WTC11 (cell line): ENCODE measurements around the gene CADM2. TPM values are rescaled to one million over a fixed set of nuclear protein-coding genes. Genes with fewer than 3 reads are reported as not detected.
A peak's percentile ranks its signal among the peaks of the same experiment; 100 is the strongest.

Experiments
- ATAC-seq: fragments of 200-7000 bp; cut with Tn5 transposase; 2 replicates; pipeline ENCODE4 v1.10.0; 2021; ENCODE audit warnings: mild to moderate bottlenecking, moderate library complexity
- CTCF ChIA-PET: fragments of 300-600 bp; sonication (Branson Sonifier 250); formaldehyde crosslinking; loops from one replicate; lab custom pipeline; 2021; ENCODE audit warnings: antibody characterized with exemption; lab: Charles Lee
- POLR2A ChIA-PET: fragments of 350-600 bp; sonication (Branson Sonifier 250); formaldehyde crosslinking; loops from one replicate; lab custom pipeline; 2021; ENCODE audit warnings: antibody characterized with exemption; lab: Charles Lee
- DNase-seq: peaks from one replicate; pipeline ENCODE4 v3.0.0; 2021; ENCODE audit warnings: low spot score
- H3K27ac Mint-ChIP-seq: 2 replicates; pipeline ENCODE4 v1.8.0; 2021; ENCODE audit warnings: mixed read lengths
- H3K27me3 Mint-ChIP-seq: 2 replicates; pipeline ENCODE4 v1.8.0; 2021; ENCODE audit warnings: low read depth, mild to moderate bottlenecking, moderate library complexity, mixed read lengths
- H3K36me3 Mint-ChIP-seq: 2 replicates; pipeline ENCODE4 v1.8.0; 2021; ENCODE audit warnings: mixed read lengths
- H3K4me1 Mint-ChIP-seq: 2 replicates; pipeline ENCODE4 v1.8.0; 2022; ENCODE audit warnings: mixed read lengths
- H3K4me3 Mint-ChIP-seq: 2 replicates; pipeline ENCODE4 v1.8.0; 2021; ENCODE audit warnings: mild to moderate bottlenecking, moderate library complexity, mixed read lengths
- H3K9me3 Mint-ChIP-seq: 2 replicates; pipeline ENCODE4 v1.8.0; 2021; ENCODE audit warnings: mixed read lengths
- ATF3 ChIP-seq: sonication (generic); formaldehyde crosslinking; conservative IDR thresholded peaks from 2 replicates; pipeline ENCODE4 v1.8.1; 2022; ENCODE audit warnings: mild to moderate bottlenecking, missing genetic modification reagents
- E2F1 ChIP-seq: sonication (generic); formaldehyde crosslinking; IDR thresholded peaks from 2 replicates; pipeline ENCODE4 v1.8.0; 2022; ENCODE audit warnings: mild to moderate bottlenecking, missing genetic modification reagents
- ERG ChIP-seq: fragments of 250-450 bp; sonication (Bioruptor Pico); IDR thresholded peaks from 2 replicates; pipeline ENCODE4 v1.8.0; 2021; ENCODE audit warnings: mild to moderate bottlenecking
- GRHL2 ChIP-seq: fragments of 250-450 bp; sonication (Bioruptor Pico); IDR thresholded peaks from 2 replicates; pipeline ENCODE4 v1.8.0; 2022; ENCODE audit warnings: mild to moderate bottlenecking, moderate library complexity; ENCODE audit not compliant: insufficient replicate concordance, severe bottlenecking
- HMGXB4 ChIP-seq: sonication (generic); formaldehyde crosslinking; IDR thresholded peaks from 2 replicates; pipeline ENCODE4 v1.8.1; 2023; ENCODE audit warnings: mild to moderate bottlenecking, moderate library complexity, missing genetic modification reagents
- IRF1 ChIP-seq: sonication (generic); formaldehyde crosslinking; IDR thresholded peaks from 2 replicates; pipeline ENCODE4 v1.8.0; 2023; ENCODE audit warnings: missing genetic modification reagents
- KAT7 ChIP-seq: sonication (generic); formaldehyde crosslinking; IDR thresholded peaks from 2 replicates; pipeline ENCODE4 v1.8.1; 2023; ENCODE audit warnings: missing genetic modification reagents, mild to moderate bottlenecking, borderline replicate concordance
- RORB ChIP-seq: fragments of 250-450 bp; sonication (Bioruptor Pico); IDR thresholded peaks from 2 replicates; pipeline ENCODE4 v1.9.0; 2021; ENCODE audit warnings: mild to moderate bottlenecking
- SMAD3 ChIP-seq: sonication (generic); formaldehyde crosslinking; IDR thresholded peaks from 2 replicates; pipeline ENCODE4 v1.8.0; 2022; ENCODE audit warnings: missing genetic modification reagents, mild to moderate bottlenecking, borderline replicate concordance
- STAT6 ChIP-seq: sonication (generic); formaldehyde crosslinking; conservative IDR thresholded peaks from 2 replicates; pipeline ENCODE4 v1.8.1; 2023; ENCODE audit warnings: mild to moderate bottlenecking, low read depth, missing genetic modification reagents, moderate library complexity
- TEAD4 ChIP-seq: sonication (generic); formaldehyde crosslinking; IDR thresholded peaks from 2 replicates; pipeline ENCODE4 v1.8.0; 2022; ENCODE audit warnings: mild to moderate bottlenecking, missing genetic modification reagents
- USF1 ChIP-seq: sonication (generic); formaldehyde crosslinking; IDR thresholded peaks from 2 replicates; pipeline ENCODE4 v1.8.0; 2022; ENCODE audit warnings: mild to moderate bottlenecking, missing genetic modification reagents
- USF2 ChIP-seq: sonication (generic); formaldehyde crosslinking; IDR thresholded peaks from 2 replicates; pipeline ENCODE4 v1.8.1; 2023; ENCODE audit warnings: mild to moderate bottlenecking, missing genetic modification reagents, moderate library complexity
- ZBTB43 ChIP-seq: sonication (generic); formaldehyde crosslinking; IDR thresholded peaks from 2 replicates; pipeline ENCODE4 v1.8.1; 2023; ENCODE audit warnings: mild to moderate bottlenecking, missing genetic modification reagents
- ZMAT4 ChIP-seq: fragments of 250-450 bp; sonication (Bioruptor Pico); IDR thresholded peaks from 2 replicates; pipeline ENCODE4 v1.9.0; 2021; ENCODE audit warnings: mild to moderate bottlenecking
- total RNA-seq: library from RNA; stranded (reverse); gene quantifications from 3 replicates; pipeline ENCODE4 v1.2.3, GENCODE V29; 2021

Gene CADM2
- total RNA-seq, 1 experiment from 2014 or later: 18.8 TPM

GRCh38 chr3:85090495-85090894 is 131.7 kb downstream of the CADM2 start:
- H3K36me3 Mint-ChIP-seq: no peaks in the 10 kb centered on the region
- POLR2A ChIA-PET: no interaction called here
- H3K4me1 Mint-ChIP-seq: peaks cover 32% of the 10 kb centered on the region
- H3K4me3 Mint-ChIP-seq: no peak overlapping the region
- ATAC-seq (peak; percentile 67), DNase-seq (peak; percentile 26)
- TF ChIP-seq GRHL2 (CRISPR knock-in tag) (no peak), STAT6 (CRISPR knock-in tag) (no peak), RORB (CRISPR knock-in tag) (no peak)
- no peak overlapping the region for H3K27ac Mint-ChIP-seq
- no peaks in the 10 kb centered on the region for H3K27me3 Mint-ChIP-seq
- CTCF ChIA-PET: no interaction called here
- peaks cover 6% of the 10 kb centered on the region for H3K9me3 Mint-ChIP-seq

- no peak for ATAC-seq
- ChIA-PET POLR2A (no interaction called here), CTCF (no interaction called here)
- H3K9me3 Mint-ChIP-seq: peaks cover 10% of the 10 kb centered on the region
- H3K27ac Mint-ChIP-seq: no peak overlapping the region
- peaks cover 6% of the 10 kb centered on the region for H3K4me1 Mint-ChIP-seq
- no peaks in the 10 kb centered on the region for H3K27me3 Mint-ChIP-seq
- DNase-seq: no peak
- H3K4me3 Mint-ChIP-seq: no peak overlapping the region
- TF ChIP-seq ERG (CRISPR knock-in tag) (no peak), ZMAT4 (CRISPR knock-in tag) (no peak), E2F1 (no peak), KAT7 (CRISPR knock-in tag) (no peak), ATF3 (CRISPR knock-in tag) (no peak), SMAD3 (no peak), TEAD4 (CRISPR knock-in tag) (no peak), USF1 (CRISPR knock-in tag) (no peak), HMGXB4 (CRISPR knock-in tag) (no peak), ZBTB43 (CRISPR knock-in tag) (no peak), IRF1 (no peak), USF2 (CRISPR knock-in tag) (no peak)
- peaks cover 9% of the 10 kb centered on the region for H3K36me3 Mint-ChIP-seq
Observed at GRCh38 chr3:85100316-85100715, 141.5 kb downstream of the CADM2 start.
